EH (cell line): ENCODE results near the gene SLC38A10.
A peak's percentile ranks its signal among the peaks of the same experiment; 100 is the strongest.

Experiments used
- DNase-seq: peaks from one replicate; pipeline ENCODE4 v3.0.0-alpha.2; 2015; ENCODE audit warnings: low read depth

Gene SLC38A10

DNA sequence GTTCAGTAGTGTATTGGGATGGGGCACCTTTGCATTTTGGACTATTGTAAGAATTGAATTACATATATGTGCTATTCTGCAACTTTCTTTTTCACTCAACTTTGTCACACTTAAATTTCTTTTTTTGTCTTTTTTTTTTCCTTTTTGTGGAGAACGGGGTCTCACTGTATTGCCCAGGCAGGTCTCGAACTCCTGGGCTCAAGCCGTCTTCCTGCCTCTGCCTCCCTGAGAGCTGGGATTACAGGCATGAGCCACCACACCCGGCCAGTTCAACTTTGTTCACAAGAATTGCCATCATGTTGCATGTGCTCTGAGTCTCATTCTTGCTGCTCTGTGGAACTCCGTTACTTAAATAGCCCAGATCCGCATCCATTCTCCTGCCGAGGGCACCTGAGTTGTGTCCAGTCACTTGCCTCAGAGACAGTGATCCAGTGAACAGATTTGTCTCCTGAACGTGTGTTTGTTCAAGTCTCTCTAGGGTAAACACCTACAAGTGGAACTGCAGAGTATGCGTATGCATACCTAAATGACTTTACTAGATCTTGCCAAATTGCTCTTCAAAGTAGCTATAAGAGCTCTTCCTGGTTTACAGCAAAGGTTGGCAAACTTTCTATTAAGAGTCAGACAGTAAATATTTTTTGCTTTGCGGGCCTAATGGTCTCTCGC is 3.4 kb upstream of the SLC38A10 start:
- no peak for DNase-seq

DNA sequence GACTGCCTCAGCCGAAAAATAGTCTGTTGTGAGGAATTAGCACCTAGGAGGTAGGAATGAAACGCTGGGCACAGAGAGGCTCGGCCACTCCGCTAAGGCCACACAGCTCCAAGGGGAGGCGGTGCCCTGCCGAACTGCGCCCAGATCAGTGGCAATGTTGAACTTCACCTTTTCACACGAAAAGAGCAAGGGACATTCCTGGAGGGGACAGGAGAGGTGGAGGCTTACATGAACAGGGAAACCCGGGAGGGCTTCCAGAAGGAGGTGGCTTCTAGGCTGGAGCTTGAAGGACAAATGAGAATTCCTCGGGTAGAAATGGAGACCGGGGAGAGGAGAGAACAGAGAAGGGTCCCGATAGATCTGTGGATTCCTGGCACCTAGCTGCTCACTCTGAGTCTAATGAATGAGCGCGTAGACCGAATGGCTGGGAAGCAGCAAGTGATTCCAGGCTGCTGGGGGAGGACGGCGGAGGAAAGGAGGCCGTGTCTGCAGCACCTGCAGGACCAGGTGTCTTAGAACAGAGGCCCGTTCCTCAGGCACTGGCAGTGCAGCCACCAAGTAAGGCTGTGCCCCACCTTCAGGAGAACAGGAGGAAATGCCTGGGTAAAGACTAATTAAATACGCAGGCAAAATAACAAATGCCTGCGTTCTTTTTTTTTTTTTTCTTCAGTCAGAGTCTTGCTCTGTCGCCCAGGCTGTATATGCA is 722 bp upstream of the SLC38A10 start:
- DNase-seq = peak; percentile 63

- DNase-seq = peak; percentile 48
These were observed 536 bp downstream of the SLC38A10 start for GRCh38 chr17:81294512-81295030.

DNA sequence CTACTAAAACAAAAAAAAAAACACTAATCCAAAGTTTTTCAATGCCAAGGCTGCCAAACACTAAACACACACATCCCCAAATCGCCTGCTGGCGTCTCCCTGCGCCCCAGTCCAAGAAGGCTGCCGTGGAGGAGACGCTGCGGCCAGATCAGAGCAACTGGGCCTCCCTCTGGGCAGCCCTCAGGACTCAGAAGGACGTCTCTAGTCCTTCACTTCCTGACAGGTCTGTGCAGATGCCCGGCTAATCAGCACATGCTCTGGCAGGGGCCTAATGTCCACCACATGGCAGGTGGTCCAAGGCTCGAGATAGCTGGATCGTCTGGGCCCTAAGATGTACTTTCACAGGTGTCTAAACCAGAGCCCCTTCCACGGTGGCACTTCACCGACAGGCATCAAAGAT is 2.7 kb downstream of the SLC38A10 start:
- no peak for DNase-seq

- DNase-seq = peak; percentile 56
These were observed 3.4 kb downstream of the SLC38A10 start for GRCh38 chr17:81291662-81292061.

GRCh38 chr17:81290230-81290629 is 4.9 kb downstream of the SLC38A10 start:
- DNase-seq = no peak

GRCh38 chr17:81289627-81290026 is 5.5 kb downstream of the SLC38A10 start:
- no peak for DNase-seq

DNA sequence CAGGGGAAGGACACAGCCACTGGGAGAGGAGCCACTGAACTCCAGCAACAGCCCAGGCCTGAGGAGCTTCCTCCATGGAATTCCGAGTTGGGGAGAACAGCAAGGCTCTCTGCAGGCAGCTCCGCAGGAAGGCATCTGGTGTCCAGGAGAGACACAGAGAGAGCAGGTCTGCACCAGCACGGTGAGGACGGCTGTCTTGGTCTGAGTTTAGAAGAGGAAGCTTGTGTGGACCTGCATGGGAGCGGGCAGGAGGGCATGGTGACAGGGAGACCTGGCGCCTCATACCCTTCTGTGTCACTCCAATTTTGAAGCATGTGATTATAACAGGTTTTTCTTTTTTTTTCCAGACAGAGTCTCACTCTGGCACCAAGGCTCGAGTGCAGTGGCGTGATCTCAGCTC is 6.4 kb downstream of the SLC38A10 start:
- DNase-seq = no peak

GRCh38 chr17:81287741-81288430 is 7.2 kb downstream of the SLC38A10 start:
- DNase-seq = no peak

DNA sequence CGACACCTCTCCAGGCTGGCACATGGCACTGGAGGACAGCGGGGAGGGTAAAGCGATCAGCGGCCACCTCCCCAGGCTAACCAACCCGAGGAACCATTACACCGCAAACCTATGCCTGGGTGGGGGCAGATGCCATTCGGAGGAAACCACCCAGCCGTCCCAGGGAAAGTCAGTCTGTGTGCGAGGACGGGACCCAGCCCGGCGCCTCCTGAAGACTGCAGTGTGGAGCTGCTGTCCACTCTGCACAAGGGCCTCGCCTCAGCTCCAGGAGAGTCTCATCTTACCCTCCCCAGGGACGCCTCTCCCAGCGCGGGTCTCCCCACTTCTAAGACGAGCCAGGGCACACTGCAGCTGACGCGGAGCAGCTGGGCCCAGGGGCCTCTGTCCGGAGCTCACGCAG is 8.0 kb downstream of the SLC38A10 start:
- DNase-seq = no peak

DNA sequence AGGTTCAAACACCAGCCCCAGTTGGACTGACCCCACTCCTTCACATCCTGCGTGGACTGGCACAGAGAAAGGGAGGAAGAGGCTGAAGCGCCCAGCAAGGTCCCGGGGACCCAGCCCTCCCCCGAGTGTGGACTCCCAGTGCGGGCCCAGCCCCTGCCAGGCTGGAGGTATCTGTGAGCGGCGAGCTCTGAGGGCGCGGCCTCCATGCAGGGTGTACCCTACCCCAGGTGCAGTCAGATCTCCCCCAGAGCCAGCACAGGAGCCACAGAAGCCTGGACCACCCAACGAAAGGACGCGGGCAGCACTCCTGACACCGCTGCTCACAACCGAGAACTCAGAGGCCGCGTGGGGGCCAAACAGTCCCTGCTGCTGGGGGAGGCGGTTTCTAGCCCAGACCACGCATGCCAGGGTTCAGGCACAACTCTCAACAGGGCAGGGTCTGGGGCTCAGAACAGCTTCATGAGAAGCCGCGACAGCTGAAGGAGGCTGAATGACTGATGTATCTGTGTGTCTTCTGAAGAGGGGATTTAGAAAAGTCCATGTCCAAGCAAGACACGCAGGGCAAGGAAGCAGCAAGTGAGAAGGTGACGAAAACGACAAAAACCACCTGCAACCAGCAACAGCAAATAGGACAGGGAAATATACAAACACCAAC is 8.5 kb downstream of the SLC38A10 start:
- no peak for DNase-seq

DNA sequence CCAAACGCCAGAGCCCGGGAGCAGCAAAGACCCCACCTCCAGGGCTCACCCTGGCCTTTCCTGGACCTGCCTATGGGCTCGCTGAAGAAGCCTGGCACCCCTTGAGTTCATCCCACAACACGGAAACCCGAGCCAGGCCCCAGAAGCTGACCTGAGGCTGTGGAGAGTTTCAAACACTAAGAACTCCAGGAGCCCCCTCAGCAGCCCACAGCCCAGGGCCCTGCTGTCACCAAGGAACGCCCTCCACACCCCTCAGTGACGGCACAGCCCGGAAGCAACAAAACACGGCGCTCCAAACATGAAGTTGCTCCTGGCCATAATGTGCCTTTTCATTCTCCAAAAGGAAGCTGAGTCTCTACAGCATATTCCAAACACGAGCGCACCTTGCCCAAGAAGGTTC is 9.2 kb downstream of the SLC38A10 start:
- no peak for DNase-seq

DNA sequence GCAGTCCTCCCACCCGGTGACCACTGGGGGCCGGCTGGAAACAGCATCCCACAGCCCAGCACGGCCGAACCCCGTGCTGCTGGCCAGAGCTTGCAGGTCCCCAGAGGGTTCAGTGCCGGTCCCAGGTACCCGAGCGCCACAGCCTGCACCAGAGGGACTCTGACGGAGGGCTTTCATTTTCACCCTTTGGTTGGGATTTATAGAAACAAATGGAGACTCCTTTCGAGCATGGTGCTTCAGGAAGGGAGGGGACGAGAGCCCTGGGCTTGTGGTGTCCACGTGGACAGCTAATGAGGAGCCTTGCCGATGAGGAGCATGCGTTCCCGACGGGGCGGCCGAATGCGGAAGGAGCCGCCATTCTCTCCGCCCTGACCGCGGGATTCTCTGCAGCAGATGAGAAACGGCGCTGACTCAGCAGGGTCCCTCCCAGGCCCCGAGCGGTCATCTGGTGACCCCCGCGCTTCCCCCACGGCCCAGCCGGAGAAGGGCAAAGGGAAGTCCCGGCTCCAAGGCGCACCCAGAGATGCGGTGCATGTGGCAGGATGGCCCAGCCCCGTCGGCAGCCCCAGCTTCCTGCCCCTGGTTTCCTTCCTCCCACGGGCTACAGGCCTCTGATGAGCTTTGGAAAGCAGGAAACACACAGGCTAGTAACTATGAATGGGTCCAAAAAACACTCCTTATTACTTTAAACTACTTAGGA is 9.8 kb downstream of the SLC38A10 start:
- DNase-seq = peak; percentile 64

DNA sequence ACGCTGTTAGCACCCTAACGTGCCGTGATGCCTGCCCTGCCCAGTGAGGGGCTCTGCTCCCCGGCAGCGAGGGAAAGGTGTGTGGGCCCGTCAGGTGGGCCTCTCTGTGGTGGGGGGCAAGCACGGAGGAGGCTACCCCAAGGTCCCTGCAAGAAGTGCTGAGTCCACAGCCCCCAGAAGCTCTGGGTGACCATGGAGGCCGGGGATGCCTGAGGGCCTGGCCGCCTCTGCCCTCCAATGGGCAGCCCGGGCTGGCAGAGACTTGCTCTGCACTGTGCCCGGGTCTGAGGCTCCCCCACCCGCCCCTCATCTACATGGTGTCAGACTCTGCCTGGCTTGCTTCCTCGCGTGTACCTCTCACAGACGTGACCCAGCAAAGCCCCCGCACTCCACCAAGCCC is 12.2 kb downstream of the SLC38A10 start:
- DNase-seq = no peak

GRCh38 chr17:81282141-81282540 is 13.0 kb downstream of the SLC38A10 start:
- no peak for DNase-seq

- DNase-seq = no peak
These were observed 14.5 kb downstream of the SLC38A10 start for GRCh38 chr17:81280571-81280970.

DNA sequence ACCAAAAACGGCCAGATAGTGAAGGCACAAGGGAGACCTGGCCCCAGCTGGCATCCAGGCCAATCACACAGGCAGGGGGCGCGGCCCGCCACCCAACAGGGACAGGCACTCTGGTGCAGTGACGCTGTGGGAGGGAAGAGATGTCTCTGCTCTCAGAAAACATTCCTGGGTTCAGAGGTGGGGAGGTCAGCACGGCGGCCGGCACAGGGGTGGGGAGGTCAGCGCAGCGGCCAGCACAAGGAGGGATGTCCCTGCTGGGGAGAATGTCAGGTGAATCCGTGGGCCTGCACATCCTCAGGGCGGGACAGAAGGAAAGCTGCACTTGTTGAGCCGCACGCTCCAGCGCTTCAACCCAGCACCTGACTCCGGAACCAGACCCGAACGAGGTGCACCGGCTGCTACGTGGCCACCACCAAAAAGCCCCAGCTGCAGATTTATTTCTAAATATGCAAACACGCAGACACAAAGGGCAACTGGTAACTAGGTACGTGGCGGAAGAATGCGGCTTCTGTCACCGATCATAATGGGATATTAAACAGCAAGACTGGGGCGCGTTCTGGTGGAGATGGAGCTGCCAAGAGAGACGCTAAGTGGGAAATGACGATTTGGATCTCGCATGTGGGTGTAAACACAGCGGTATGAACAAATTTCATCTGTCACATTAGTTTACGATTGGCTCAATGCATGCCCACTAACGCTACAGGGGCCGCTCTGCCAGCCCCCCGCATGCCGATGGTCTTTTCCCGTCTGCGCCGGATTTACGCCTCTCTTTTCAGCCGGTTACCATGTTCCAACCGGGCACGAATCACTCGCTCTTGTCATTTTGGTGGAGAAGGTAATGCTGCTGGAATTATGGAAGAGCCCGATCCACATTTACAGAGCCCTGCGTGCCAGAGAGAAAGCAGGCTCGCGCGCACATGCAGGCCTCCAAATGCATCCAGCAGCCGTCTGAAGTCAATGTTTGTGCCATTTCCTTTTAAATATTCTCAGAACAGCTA is 15.5 kb downstream of the SLC38A10 start:
- no peak for DNase-seq

DNA sequence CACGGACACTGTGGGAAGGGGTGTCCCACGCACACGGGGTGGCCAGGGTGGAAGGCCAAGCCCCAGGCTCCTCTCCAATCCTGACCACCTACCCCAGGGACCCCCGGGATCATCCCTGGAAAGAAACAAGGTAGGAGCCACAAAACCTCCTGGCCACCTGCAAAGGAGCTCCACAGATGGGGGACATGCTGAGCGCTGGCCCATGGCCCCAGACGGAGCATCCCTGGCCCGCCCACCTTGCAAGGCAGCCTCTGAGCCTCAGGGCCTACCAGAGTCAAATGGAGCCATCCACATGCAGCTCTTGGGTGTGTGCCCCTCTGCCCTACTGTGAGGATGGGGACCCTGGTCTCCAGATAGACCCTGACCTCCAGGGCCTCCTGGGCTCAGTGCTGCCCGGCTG is 16.3 kb downstream of the SLC38A10 start:
- no peak for DNase-seq

GRCh38 chr17:81277946-81278693 is 17.0 kb downstream of the SLC38A10 start:
- DNase-seq = no peak

GRCh38 chr17:81277421-81277820 is 17.7 kb downstream of the SLC38A10 start:
- no peak for DNase-seq
